ENCODE measurements around the gene SLC48A1. TPM values are rescaled to one million over a fixed set of nuclear protein-coding genes. Genes with fewer than 3 reads are reported as not detected.

Gene SLC48A1
- total RNA-seq, 1 experiment from 2014 or later: 20.0 TPM

DNA sequence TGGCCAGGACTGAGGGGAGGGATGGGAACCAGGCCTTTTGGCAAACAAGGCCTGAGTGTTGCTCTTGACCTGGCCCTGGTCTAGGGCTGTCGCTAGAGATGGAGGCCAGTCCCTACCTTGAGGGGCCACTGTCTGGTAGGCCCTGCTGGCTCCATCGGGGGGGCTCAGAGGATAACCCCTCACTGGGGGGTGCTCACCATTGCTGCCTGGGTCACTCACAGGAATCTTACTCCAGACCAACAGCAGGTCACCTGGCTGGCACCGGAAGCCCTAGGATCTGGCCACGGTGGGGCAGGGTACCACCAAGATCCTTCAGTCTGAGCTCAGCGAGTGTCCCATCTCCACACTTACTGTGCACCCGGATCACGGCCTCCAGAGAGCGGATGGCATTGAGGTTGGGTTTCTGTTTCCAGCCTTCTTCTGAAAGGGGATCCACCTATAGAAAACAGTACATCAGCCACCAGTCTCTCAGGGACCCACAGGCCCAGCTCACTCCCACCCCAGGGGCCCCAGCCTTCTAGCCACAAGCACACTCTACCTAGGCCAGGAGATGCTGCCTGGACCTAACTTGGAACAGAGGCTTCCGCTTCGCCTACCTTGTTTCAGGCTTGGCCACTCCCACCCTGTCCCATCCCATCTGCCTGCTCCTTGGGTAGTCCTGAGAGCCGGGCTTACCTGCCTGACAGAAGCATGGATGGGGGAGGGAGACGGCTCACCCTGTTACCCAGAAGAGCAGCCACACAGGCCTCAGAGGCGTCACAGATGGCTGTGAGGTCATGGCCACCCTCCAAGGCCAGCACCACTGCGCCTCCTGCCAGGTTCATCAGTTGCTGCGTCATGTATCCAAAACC lies 12.2 kb downstream of the SLC48A1 start:
- no peaks in the 10 kb centered on the region for H3K9me2 ChIP-seq (ENCODE audit: insufficient read depth)
- no peak overlapping the region for H3K4me3 ChIP-seq (replicated peaks in 1 of 2; ENCODE audit: low read depth in 1 of 2, low read length in 2 of 2)
- RAD21 ChIA-PET (ENCODE audit: low non-redundant PET in 1 of 2, low total read pairs in 2 of 2, uncharacterized antibody in 2 of 2, unreplicated experiment in 2 of 2): no interaction called here
- peak; percentile 22; the same call in 1 of the 2 replicates for ATAC-seq
- no peak overlapping the region for H2AFZ ChIP-seq (ENCODE audit: low read depth, low read length, poor library complexity, severe bottlenecking)
- CTCF ChIA-PET: interaction anchor here (2.6 kb wide), 1 partner anchor 53 kb away, joined by 10 read pairs; no protein-coding TSS in a partner anchor
- no TSS peak for BruUV-seq (replicated peaks)
- no peak overlapping the region for H3K9ac ChIP-seq (ENCODE audit: low read length)
- no peaks in the 10 kb centered on the region for H3K4me1 ChIP-seq (ENCODE audit: control insufficient read depth in 1 of 2, insufficient read depth in 2 of 2, low read length in 2 of 2)
- H3K79me2 ChIP-seq (ENCODE audit: insufficient read depth, low read length): no peaks in the 10 kb centered on the region
- POLR2A ChIA-PET: no interaction called here
- TF ChIP-seq, protein P1, sequence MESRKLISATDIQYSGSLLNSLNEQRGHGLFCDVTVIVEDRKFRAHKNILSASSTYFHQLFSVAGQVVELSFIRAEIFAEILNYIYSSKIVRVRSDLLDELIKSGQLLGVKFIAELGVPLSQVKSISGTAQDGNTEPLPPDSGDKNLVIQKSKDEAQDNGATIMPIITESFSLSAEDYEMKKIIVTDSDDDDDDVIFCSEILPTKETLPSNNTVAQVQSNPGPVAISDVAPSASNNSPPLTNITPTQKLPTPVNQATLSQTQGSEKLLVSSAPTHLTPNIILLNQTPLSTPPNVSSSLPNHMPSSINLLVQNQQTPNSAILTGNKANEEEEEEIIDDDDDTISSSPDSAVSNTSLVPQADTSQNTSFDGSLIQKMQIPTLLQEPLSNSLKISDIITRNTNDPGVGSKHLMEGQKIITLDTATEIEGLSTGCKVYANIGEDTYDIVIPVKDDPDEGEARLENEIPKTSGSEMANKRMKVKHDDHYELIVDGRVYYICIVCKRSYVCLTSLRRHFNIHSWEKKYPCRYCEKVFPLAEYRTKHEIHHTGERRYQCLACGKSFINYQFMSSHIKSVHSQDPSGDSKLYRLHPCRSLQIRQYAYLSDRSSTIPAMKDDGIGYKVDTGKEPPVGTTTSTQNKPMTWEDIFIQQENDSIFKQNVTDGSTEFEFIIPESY (IDR thresholded peaks at IDR 0.05; ENCODE audit: extremely low read depth, insufficient replicate concordance, low read length): no peak
- TF ChIP-seq SIN3A (IDR thresholded peaks at IDR 0.05; ENCODE audit: low read depth): no peak
- no peak for TF ChIP-seq POLR2A (IDR thresholded peaks at IDR 0.05; ENCODE audit: borderline replicate concordance, extremely low read depth, insufficient read depth, insufficient read length)
- TF ChIP-seq EGR1 (IDR thresholded peaks at IDR 0.05; ENCODE audit: low read depth): no peak
- TF ChIP-seq, protein P2, sequence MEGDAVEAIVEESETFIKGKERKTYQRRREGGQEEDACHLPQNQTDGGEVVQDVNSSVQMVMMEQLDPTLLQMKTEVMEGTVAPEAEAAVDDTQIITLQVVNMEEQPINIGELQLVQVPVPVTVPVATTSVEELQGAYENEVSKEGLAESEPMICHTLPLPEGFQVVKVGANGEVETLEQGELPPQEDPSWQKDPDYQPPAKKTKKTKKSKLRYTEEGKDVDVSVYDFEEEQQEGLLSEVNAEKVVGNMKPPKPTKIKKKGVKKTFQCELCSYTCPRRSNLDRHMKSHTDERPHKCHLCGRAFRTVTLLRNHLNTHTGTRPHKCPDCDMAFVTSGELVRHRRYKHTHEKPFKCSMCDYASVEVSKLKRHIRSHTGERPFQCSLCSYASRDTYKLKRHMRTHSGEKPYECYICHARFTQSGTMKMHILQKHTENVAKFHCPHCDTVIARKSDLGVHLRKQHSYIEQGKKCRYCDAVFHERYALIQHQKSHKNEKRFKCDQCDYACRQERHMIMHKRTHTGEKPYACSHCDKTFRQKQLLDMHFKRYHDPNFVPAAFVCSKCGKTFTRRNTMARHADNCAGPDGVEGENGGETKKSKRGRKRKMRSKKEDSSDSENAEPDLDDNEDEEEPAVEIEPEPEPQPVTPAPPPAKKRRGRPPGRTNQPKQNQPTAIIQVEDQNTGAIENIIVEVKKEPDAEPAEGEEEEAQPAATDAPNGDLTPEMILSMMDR (IDR thresholded peaks at IDR 0.05 in 2 of 3, conservative IDR thresholded peaks at IDR 0.05 in 1 of 3; ENCODE audit: borderline replicate concordance in 1 of 3, insufficient read depth in 1 of 3, low read depth in 2 of 3, low read length in 2 of 3): no peak
- no peaks in the 10 kb centered on the region for H4K20me1 ChIP-seq (ENCODE audit: insufficient read depth)
- intact Hi-C loops (cut with micrococcal nuclease): no loop called here
- no peak overlapping the region for H3K4me2 ChIP-seq (ENCODE audit: low read length)
- DNase-seq (ENCODE audit: low read depth, low spot score): no peak
- H3K27ac ChIP-seq (ENCODE audit: low read depth, low read length): no peak overlapping the region
- no peaks in the 10 kb centered on the region for H3K27me3 ChIP-seq (ENCODE audit: insufficient read depth, low read length)
- H3K9me3 ChIP-seq (ENCODE audit: control insufficient read depth in 1 of 2, insufficient read depth in 1 of 2, low read depth in 1 of 2, low read length in 2 of 2): no peaks in the 10 kb centered on the region
- peaks cover 28% of the 10 kb centered on the region in 2 experiments; a peak in 3 of 4 replicates for H3K36me3 ChIP-seq (ENCODE audit: control insufficient read depth in 1 of 2, insufficient read depth in 2 of 2, low read length in 2 of 2)
